ENCODE data around the gene ARHGEF17.

The ARHGEF17 gene

DNA sequence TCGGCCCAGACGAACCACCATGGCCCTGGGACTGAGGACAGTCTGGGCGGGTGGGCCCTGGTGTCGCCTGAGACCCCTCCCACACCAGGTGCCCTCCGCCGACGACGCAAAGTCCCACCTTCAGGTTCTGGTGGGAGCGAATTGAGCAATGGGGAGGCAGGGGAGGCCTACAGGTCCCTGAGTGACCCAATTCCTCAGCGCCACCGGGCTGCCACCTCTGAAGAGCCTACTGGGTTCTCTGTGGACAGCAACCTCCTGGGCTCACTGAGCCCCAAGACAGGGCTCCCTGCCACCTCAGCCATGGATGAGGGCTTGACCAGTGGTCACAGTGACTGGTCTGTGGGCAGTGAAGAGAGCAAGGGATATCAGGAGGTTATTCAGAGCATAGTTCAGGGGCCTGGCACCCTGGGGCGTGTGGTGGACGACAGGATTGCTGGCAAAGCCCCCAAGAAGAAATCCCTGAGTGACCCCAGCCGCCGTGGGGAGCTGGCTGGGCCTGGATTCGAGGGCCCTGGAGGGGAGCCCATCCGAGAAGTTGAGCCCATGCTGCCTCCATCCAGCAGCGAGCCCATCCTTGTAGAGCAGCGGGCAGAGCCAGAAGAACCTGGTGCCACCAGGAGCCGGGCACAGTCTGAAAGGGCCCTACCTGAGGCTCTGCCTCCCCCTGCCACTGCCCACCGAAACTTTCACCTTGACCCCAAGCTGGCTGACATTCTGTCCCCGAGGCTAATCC lies 2.8 kb downstream of the ARHGEF17 start:
- Histone ChIP-seq H3K27me3 (ENCODE audit: control insufficient read depth, insufficient read depth, low read length) (peaks cover 36% of the 10 kb centered on the region), H3K4me1 (ENCODE audit: control insufficient read depth, low read depth, low read length) (peaks cover 19% of the 10 kb centered on the region), H3K9me3 (ENCODE audit: control insufficient read depth, low read depth, low read length) (no peaks in the 10 kb centered on the region), H3K27ac (ENCODE audit: low read length) (no peak overlapping the region), H3K4me3 (ENCODE audit: low read length) (no peak overlapping the region), H3K36me3 (ENCODE audit: control insufficient read depth, low read depth, low read length) (no peaks in the 10 kb centered on the region), H3K9ac (ENCODE audit: low read length) (no peak overlapping the region)

DNA sequence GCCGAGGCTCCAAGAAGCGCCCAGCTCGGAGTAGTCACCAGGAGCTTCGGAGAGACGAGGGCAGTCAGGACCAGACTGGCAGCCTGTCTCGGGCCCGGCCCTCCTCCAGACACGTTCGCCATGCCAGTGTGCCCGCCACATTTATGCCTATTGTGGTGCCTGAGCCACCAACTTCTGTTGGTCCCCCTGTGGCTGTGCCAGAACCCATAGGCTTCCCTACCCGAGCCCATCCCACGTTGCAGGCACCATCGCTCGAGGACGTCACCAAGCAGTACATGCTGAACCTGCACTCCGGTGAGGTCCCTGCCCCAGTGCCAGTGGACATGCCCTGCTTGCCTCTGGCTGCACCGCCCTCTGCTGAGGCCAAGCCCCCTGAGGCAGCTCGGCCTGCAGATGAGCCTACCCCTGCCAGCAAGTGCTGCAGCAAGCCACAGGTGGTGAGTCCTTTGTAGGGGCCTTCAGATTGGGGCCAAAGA lies 3.4 kb downstream of the ARHGEF17 start:
- Histone ChIP-seq H3K4me3 (ENCODE audit: low read length) (no peak overlapping the region), H3K4me1 (ENCODE audit: control insufficient read depth, low read depth, low read length) (peaks cover 15% of the 10 kb centered on the region), H3K27ac (ENCODE audit: low read length) (no peak overlapping the region), H3K27me3 (ENCODE audit: control insufficient read depth, insufficient read depth, low read length) (peaks cover 30% of the 10 kb centered on the region), H3K36me3 (ENCODE audit: control insufficient read depth, low read depth, low read length) (no peaks in the 10 kb centered on the region), H3K9me3 (ENCODE audit: control insufficient read depth, low read depth, low read length) (no peaks in the 10 kb centered on the region), H3K9ac (ENCODE audit: low read length) (no peak overlapping the region)

DNA sequence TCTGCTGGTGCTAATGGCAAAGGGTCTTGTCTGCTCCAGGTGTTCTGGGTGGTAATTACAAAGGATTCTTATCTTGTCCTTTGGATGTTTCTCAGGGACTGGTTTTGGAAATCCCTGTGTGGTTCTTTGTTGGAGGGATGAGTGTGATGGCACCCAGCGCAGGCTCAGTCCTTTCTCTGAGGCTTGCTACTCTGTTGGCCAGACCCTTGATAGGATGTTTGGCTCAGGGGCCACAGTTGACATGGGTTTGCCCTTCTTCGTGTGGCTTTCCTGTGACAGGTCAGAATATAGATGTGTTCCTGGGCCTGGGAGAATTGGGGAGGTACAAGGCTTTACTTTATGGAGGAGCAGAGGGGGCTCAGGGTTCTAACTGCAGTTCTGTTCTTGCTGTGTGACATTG lies 4.0 kb downstream of the ARHGEF17 start:
- Histone ChIP-seq H3K4me3 (ENCODE audit: low read length) (no peak overlapping the region), H3K36me3 (ENCODE audit: control insufficient read depth, low read depth, low read length) (no peaks in the 10 kb centered on the region), H3K9ac (ENCODE audit: low read length) (no peak overlapping the region), H3K4me1 (ENCODE audit: control insufficient read depth, low read depth, low read length) (peaks cover 9% of the 10 kb centered on the region), H3K27me3 (ENCODE audit: control insufficient read depth, insufficient read depth, low read length) (peaks cover 24% of the 10 kb centered on the region), H3K9me3 (ENCODE audit: control insufficient read depth, low read depth, low read length) (no peaks in the 10 kb centered on the region), H3K27ac (ENCODE audit: low read length) (no peak overlapping the region)

DNA sequence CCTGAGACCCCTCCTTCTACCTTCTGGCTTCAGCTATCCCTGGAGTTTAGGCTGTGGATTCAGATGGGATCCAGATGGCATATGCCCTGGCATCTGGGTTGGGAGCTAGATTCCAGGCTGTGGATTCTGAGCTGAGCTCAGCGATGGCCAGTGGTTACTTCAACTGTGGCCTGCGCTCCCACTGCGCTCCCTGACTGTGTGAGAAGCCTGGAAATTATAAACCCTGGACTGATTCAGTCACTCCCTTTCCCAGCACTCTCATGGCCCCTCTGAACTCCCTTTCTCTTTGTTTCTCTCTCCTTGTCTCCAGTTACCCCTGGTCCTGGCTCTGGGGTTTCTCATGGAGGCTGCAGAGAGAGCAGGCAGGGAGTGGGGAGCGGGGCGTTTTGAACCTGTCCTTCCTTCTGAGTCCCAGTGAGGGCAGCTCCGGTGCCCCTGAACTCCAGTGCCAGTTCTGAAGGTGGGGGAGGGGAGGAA lies 4.8 kb downstream of the ARHGEF17 start:
- H3K9me3 ChIP-seq (ENCODE audit: control insufficient read depth, low read depth, low read length) = no peaks in the 10 kb centered on the region
- H3K36me3 ChIP-seq (ENCODE audit: control insufficient read depth, low read depth, low read length) = no peaks in the 10 kb centered on the region
- H3K4me1 ChIP-seq (ENCODE audit: control insufficient read depth, low read depth, low read length) = peaks cover 8% of the 10 kb centered on the region
- H3K9ac ChIP-seq (ENCODE audit: low read length) = no peak overlapping the region
- peaks cover 24% of the 10 kb centered on the region for H3K27me3 ChIP-seq (ENCODE audit: control insufficient read depth, insufficient read depth, low read length)
- H3K4me3 ChIP-seq (ENCODE audit: low read length) = no peak overlapping the region
- H3K27ac ChIP-seq (ENCODE audit: low read length) = no peak overlapping the region

DNA sequence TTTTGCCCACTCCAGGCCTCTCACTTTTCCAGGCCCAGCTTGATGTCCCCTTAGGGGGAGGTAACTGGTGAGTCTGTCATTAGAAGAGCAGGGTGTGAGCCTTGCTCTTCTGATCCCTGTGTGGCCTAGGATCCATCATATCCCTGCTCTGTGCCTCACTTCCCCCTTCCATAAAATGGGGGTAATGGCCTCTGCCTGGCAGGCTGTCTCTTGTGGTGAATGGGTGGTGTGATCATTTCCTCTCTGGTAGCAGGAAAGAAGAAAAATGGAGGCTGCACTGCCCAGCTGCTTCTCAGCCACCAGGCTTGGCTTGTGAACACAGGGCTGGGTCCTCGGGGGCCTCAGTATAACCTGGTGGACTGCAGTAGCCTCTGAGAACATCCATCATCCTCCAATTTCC lies 5.6 kb downstream of the ARHGEF17 start:
- Histone ChIP-seq H3K9ac (ENCODE audit: low read length) (no peak overlapping the region), H3K36me3 (ENCODE audit: control insufficient read depth, low read depth, low read length) (no peaks in the 10 kb centered on the region), H3K27ac (ENCODE audit: low read length) (no peak overlapping the region), H3K9me3 (ENCODE audit: control insufficient read depth, low read depth, low read length) (no peaks in the 10 kb centered on the region), H3K4me3 (ENCODE audit: low read length) (no peak overlapping the region), H3K4me1 (ENCODE audit: control insufficient read depth, low read depth, low read length) (peaks cover 8% of the 10 kb centered on the region), H3K27me3 (ENCODE audit: control insufficient read depth, insufficient read depth, low read length) (peaks cover 20% of the 10 kb centered on the region)

DNA sequence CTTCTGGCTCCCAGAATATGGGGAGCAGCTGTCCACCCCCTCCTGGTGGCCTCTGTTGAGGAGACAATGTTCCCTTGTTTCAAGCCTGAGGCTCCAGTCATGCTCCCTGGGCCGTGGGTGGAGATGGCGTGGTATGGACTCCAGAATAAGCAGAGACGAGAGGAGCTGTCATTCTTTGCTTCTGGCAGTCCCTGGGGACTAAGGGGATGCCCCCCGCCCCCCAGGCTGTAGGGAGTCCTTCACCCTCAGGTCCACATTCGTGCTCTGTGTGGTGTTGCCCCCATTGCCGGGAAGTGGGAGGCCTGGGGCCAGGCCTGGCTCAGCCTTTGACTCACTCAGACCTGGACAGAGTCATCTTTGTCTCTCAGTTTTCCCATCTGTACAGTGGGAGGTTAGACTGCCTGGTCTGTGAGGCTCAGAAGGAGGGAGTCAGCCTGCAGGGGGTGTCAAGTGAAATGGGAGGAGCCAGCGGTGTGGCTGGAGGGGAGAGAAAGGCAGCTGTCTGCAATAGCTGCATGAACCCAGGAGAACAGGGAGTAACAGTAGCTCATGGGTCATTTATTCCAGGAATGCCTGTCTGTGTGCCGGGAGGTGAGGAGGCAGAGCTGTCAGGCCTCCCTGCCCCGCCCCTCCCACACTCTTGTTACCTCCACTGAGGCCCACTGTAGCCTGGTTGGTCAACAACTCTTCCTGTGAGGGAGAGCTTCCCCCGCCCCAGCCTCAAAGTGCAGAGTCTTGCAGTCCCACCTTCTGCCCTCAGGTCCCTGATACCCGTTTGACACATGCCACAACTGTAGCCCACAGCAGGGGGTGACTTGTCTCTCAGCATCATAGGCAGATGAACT lies 6.3 kb downstream of the ARHGEF17 start:
- Histone ChIP-seq H3K4me1 (ENCODE audit: control insufficient read depth, low read depth, low read length) (peaks cover 8% of the 10 kb centered on the region), H3K9ac (ENCODE audit: low read length) (no peak overlapping the region), H3K9me3 (ENCODE audit: control insufficient read depth, low read depth, low read length) (no peaks in the 10 kb centered on the region), H3K27me3 (ENCODE audit: control insufficient read depth, insufficient read depth, low read length) (peaks cover 15% of the 10 kb centered on the region), H3K4me3 (ENCODE audit: low read length) (no peak overlapping the region), H3K27ac (ENCODE audit: low read length) (no peak overlapping the region), H3K36me3 (ENCODE audit: control insufficient read depth, low read depth, low read length) (no peaks in the 10 kb centered on the region)

DNA sequence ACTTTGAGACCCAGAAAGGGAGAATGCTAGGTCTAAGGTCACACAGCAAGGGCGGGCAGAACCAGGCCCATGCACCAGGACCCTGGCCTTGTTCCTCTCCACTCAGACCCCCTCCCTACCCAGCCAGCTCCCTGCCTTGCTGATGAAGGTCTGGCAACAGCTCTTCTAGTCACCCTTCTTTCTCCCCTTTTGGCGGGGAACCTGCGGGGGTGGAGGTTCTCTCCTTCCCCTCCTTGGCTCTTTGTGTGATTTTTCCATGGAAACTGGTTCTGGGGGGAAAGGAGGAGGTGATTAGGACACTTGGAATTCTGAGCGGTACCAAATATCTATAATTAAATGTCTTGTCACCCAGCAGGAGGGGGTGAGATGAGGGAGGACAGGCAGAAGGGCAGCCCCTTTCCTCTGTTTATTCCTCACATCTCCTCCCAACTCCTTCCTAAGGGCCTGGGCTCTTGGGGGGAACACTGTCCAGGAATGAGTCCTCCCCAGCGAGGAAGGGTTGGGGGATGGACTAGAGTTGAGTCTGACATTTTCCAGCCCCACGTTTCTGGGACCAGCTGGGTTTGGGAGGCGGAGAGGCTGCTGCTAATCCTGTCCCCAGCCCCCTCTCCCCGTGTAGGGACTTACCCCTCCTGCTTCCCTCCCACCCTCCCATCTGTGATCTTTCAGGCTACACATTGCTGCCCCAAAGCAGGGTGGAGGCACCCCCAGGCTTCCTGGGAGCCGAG lies 7.4 kb downstream of the ARHGEF17 start:
- H3K9me3 ChIP-seq (ENCODE audit: control insufficient read depth, low read depth, low read length) = no peaks in the 10 kb centered on the region
- no peaks in the 10 kb centered on the region for H3K36me3 ChIP-seq (ENCODE audit: control insufficient read depth, low read depth, low read length)
- peaks cover 4% of the 10 kb centered on the region for H3K27me3 ChIP-seq (ENCODE audit: control insufficient read depth, insufficient read depth, low read length)
- peaks cover 3% of the 10 kb centered on the region for H3K4me1 ChIP-seq (ENCODE audit: control insufficient read depth, low read depth, low read length)
- H3K27ac ChIP-seq (ENCODE audit: low read length) = no peak overlapping the region
- no peak overlapping the region for H3K9ac ChIP-seq (ENCODE audit: low read length)
- H3K4me3 ChIP-seq (ENCODE audit: low read length) = no peak overlapping the region

DNA sequence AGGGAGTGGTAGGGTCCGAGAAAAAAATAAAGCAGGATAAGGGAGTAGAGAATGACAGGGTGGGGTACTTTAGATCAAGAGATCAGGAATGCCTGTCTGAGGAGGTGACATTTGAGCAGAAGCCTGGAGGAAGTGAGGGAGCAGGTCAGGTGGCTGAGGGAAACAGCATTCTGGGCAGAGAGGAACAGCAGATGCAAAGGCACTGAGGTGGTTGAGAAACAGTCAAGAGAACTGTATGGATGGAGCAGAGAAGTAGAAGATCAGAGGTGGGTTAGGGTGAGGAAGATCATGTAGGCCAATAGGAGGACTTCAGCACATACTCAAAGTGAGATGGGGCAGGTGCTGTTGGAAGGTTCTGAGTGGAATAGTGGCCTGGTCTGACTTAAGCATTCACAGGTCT lies 8.3 kb downstream of the ARHGEF17 start:
- no peaks in the 10 kb centered on the region for H3K36me3 ChIP-seq (ENCODE audit: control insufficient read depth, low read depth, low read length)
- H3K27me3 ChIP-seq (ENCODE audit: control insufficient read depth, insufficient read depth, low read length) = no peaks in the 10 kb centered on the region
- no peak overlapping the region for H3K27ac ChIP-seq (ENCODE audit: low read length)
- H3K4me3 ChIP-seq (ENCODE audit: low read length) = no peak overlapping the region
- no peaks in the 10 kb centered on the region for H3K9me3 ChIP-seq (ENCODE audit: control insufficient read depth, low read depth, low read length)
- peaks cover 3% of the 10 kb centered on the region for H3K4me1 ChIP-seq (ENCODE audit: control insufficient read depth, low read depth, low read length)
- no peak overlapping the region for H3K9ac ChIP-seq (ENCODE audit: low read length)

DNA sequence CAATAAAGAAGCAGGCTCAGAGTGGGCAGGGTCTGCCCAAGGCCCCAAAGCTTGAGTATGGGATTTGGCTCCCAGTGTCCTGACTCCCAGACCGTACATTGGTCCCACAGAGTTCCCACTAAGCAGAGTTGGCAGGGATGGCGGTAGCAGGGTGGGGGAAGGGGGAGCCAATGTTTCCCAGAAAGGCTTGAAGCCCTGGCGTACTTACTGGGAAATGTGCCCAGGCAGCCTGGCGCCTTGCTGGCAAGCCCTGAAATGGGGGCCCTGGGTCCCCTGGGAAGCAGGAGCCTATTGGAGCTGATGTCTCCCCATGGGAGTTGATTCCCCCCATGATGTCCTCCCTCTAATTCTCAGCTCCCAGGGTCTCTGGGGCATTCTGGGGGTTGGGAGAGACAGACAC lies 9.3 kb downstream of the ARHGEF17 start:
- no peaks in the 10 kb centered on the region for H3K9me3 ChIP-seq (ENCODE audit: control insufficient read depth, low read depth, low read length)
- no peak overlapping the region for H3K27ac ChIP-seq (ENCODE audit: low read length)
- peaks cover 5% of the 10 kb centered on the region for H3K27me3 ChIP-seq (ENCODE audit: control insufficient read depth, insufficient read depth, low read length)
- peaks cover 6% of the 10 kb centered on the region for H3K4me1 ChIP-seq (ENCODE audit: control insufficient read depth, low read depth, low read length)
- H3K9ac ChIP-seq (ENCODE audit: low read length) = no peak overlapping the region
- no peaks in the 10 kb centered on the region for H3K36me3 ChIP-seq (ENCODE audit: control insufficient read depth, low read depth, low read length)
- no peak overlapping the region for H3K4me3 ChIP-seq (ENCODE audit: low read length)

DNA sequence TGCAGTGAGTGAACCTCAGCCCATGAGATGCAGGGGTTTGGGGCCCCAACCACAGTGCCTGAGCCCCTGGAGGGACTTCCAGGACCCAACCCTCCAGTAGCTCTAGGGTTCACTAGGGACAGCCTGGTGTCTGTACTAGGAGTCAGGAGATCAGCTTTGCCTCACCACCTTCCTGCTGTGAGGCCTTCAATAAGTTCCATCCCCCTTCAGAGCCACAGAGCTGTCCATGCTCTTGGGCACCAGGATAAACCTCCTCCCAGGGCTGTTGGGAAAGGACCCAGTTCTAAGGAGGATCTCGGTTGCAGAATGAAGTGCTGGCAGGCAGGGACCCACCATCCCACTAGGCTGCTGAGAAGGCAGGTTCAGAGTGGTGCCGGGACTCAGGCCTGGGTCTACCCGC lies 9.7 kb downstream of the ARHGEF17 start:
- no peaks in the 10 kb centered on the region for H3K9me3 ChIP-seq (ENCODE audit: control insufficient read depth, low read depth, low read length)
- H3K27me3 ChIP-seq (ENCODE audit: control insufficient read depth, insufficient read depth, low read length) = peaks cover 10% of the 10 kb centered on the region
- peaks cover 11% of the 10 kb centered on the region for H3K4me1 ChIP-seq (ENCODE audit: control insufficient read depth, low read depth, low read length)
- no peak overlapping the region for H3K27ac ChIP-seq (ENCODE audit: low read length)
- H3K9ac ChIP-seq (ENCODE audit: low read length) = no peak overlapping the region
- H3K36me3 ChIP-seq (ENCODE audit: control insufficient read depth, low read depth, low read length) = no peaks in the 10 kb centered on the region
- H3K4me3 ChIP-seq (ENCODE audit: low read length) = no peak overlapping the region

DNA sequence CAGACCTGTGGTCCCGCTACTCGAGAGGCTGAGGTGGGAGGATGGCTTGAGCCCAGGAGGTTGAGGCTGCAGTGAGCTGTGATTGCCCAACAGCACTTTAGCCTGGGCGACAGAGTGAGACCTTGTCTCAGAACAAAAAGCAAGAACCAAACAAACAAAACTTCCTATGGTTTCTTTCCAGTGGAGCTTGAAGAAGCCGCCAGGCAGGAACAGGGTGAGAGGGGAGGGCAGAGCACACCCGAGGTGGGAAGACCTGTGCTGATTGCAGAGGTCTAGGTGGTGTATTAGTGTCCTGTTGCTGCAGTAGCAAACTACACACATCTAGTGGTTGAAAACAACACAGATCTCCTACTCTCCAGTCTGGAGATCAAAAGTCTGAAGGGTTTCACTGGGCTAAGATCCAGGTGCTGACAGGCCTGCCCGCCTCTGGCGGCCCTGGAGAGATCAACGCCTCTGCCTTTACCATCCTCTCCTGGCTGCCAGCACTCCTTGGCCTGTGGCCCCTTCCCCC lies 10.5 kb downstream of the ARHGEF17 start:
- Histone ChIP-seq H3K4me3 (ENCODE audit: low read length) (no peak overlapping the region), H3K27ac (ENCODE audit: low read length) (no peak overlapping the region), H3K9ac (ENCODE audit: low read length) (no peak overlapping the region), H3K9me3 (ENCODE audit: control insufficient read depth, low read depth, low read length) (no peaks in the 10 kb centered on the region), H3K4me1 (ENCODE audit: control insufficient read depth, low read depth, low read length) (peaks cover 17% of the 10 kb centered on the region), H3K27me3 (ENCODE audit: control insufficient read depth, insufficient read depth, low read length) (peaks cover 11% of the 10 kb centered on the region), H3K36me3 (ENCODE audit: control insufficient read depth, low read depth, low read length) (no peaks in the 10 kb centered on the region)
